Inflammatory macrophage treated with lipopolysaccharide for 4 hours (primary cell): ENCODE measurements around the gene PCDHGB3.

Experiments
- DNase-seq: peaks from one replicate; pipeline ENCODE4 v3.0.0-alpha.2; 2020

The PCDHGB3 gene

GRCh38 chr5:141421489-141421855 is 51.4 kb downstream of the PCDHGB3 start:
- no peak for DNase-seq
